GM21737 (cell line): ENCODE results near the gene MOXD1.
"Not testable (repeated sequence)": the region's sequence is repeated elsewhere in the genome, so short reads cannot be mapped to it uniquely, and the experiment has no call there.

Source experiments
- ATAC-seq: cut with Tn5 transposase; IDR thresholded peaks from one replicate; pipeline ENCODE4 v1.9.1; 2021; ENCODE audit warnings: mild to moderate bottlenecking, moderate library complexity; ENCODE audit not compliant: unreplicated experiment

MOXD1 gene

DNA sequence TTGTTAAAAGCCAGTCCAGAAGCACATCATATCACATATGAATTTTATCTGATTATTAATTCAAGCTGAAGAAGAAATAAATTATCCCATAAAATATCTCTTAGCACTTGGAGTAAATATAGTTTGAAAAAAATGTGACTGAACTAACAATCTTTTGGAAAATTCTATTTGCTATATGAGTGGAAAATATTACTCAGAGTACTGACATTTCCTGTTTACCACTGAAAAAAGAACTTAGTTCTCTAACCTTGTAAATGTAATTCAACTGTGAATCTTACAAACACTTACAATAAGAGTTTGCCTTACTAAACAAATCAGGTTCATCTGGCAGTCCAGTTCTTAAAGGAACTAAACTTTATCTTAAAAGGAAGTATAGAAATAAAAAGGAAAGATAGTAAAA lies 44.2 kb downstream of the MOXD1 start:
- ATAC-seq = no peak

DNA sequence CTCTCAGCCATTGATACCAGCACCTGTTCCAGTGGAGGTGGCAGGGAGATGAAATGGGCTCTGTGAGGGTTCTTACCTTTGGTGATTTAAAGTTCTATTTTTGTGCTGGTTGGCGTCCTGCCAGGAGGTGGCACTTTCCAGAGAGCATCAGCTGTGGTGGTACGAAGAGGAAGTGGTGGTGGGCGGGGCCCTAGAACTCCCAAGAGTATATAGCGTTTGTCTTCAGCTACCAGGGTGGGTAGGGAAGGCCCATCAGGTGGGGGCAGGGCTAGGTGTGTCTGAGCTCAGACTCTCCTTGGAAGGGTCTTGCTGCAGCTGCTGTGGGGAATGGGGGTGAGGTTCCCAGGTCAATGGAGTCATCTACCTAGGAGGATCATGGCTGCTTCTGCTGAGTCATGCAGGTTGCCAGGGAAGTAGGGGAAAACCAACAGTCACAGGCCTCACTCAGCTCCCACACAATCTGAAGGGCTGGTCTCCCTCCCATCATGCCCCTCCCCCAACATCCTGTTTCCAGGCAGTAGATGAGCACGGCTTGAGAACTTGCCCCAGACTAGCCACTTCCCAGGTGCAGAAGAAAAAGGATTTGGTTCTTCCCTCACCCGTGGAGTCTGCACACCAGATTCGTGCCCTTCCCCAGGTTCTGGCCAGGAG lies 46.6 kb downstream of the MOXD1 start:
- ATAC-seq = no peak

DNA sequence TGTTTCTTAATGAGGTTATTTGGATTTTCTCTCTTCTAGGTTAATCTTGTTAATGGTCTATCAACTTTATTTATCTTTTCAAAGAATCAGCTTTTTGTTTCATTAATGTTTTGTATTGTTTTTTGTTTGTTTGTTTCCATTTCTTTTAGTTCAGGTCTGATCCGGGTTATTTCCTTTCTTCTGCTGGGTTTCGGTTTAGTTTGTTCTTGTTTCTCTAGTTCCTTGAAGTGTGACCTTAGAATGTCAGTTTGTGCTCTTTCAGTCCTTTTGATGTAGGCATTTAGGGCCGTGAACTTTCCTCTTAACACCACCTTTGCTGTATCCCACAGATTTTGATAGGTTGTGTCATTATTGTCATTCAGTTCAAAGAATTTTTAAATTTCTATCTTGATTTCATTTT lies 49.3 kb downstream of the MOXD1 start:
- not testable (repeated sequence) for ATAC-seq

DNA sequence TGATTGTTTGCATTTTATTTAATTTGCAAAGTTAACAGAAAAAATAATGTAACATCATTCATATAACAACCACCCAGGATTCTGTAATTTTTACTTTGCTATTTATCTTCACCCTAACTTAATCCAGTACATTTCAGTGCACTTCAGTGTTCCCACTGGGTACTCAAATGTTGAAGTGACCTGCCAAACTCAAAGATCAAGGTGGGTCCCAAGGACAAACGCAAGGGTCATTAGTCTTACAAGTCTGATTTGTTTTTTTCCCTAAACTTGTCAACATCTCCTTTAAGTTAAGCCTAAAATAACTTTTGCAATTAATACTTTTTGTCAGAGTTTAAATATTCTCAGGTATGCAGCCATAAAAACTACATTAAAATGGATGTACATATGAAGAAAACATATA lies 53.0 kb downstream of the MOXD1 start:
- no peak for ATAC-seq

DNA sequence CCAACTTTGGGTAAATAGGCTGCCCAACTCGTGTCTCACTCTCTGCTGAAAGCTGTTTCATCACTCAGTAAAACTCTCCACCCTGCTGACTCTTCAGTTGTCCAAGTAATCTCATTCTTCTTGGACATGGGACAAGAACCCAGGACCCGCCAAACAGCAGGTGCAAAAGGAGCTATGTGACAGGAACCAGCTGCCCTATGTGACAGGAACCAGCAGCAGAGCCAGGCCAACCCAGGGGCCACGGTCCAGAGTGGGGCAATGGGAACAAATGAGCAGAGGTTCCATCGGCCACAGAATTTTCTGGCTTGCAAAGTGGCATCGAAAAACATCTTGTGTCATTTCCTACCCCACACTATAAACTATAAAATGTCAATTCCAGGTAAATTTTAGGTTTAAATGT lies 56.5 kb downstream of the MOXD1 start:
- ATAC-seq = no peak

DNA sequence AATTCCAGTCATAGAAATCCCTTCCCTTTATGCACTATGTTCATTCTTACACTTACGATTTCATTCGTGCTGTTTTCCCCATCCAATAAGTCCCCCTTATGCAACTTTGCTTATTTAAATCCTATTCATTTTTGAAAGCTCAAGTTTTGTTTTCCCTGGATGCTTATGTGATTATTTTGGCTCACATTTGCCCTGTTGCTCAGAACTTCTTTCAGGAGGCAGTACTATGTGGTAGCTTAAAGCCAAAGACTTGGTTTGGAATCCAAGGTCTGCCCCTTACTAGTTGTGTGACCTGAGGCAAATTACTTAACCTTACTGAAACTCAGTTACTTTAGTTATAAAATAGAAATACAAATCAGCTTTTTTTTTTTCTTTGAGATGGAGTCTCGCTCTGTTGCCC lies 59.6 kb downstream of the MOXD1 start:
- ATAC-seq = no peak

DNA sequence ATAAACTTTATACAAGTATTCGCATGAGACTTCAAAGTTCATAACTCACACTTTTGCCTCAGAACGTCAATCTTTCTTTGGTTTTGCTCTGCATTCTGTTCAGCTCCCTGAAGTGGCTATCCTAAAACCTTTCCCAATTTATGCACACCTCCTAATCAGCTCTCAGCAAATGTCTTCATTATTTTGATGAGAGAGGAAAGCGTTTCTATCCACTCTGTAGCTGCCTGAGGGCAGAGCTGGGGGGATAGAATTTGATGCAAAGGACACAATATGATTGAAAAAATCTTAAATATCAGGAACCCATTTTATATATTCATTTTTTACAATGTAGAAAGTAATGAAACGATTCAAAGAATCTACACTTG lies 66.8 kb downstream of the MOXD1 start:
- ATAC-seq = no peak

DNA sequence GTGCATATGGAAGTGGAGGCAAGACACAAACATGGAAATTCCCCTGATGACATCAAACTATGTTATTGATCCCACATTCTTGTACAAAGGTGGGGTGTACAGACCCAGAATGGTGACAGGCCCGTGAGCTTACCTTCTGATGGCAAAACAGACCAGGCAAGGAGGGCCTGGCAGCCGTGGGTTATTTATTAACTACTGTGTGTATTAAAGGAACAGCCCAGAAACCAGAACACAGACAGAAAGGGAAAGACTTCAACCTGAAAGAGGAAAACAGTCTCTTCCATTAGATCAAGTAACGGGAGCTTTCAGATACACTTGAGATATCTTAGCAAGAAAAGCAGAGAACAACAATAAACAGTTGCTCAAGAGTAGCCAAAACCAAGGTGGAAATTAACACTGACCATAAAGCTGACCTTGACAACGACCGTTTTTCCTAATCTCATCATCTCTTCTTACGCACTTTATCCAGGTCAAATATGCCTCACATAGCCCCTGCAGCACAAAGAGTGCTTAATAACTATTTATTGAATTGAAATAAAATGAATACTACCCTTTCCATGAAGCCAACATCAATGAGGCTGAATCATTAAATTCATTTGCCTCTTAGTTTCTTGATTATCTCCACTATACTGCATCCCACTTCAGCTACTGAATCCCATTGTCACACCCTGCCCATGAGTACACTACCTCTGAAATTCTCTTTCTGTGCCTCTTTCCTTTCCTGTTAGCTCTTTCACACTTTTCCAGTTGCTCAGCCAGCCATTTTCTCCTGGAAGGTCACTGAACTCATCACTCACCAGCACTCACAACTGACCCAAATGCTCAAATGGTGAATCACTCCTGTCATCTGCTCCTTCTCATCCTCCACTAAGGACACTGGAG lies 67.4 kb downstream of the MOXD1 start:
- ATAC-seq = no peak

DNA sequence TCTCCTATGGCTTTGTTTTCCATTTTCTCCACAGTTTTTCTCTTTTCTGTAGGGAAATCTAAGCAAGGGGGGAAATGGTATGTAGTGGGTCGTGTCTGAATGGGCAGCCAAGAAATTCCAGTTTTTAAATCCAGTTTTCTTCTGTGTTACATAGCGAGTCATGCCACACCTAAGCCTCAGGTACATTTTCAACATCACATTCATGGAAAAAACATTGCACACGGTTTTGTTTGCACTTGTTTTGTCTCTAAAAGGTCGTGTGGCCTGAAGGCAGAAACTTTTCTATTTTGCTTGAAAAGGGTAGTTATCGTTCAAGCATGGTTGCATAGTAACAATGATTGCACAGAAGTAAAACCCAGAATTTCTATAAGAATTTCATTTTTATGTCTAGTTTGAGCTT lies 70.5 kb downstream of the MOXD1 start:
- no peak for ATAC-seq

DNA sequence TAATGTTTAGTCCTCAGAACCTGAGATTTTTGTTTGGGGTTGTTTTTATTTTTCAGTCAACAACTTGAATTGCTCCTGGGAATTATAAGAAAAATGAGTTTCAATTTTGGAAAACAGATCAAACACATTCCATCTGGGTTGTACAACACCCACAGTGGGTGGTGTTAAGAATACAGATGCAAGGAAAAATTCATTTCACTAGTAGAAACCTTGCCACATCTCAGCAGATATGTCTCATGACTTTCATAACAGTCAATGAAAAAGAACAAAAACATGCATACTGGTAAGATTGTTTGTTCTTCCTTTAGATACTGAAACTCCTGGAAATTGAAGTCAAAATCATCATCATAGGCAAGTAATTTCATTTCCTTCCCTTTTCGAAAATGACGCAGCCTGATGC lies 78.9 kb downstream of the MOXD1 start:
- ATAC-seq = no peak

DNA sequence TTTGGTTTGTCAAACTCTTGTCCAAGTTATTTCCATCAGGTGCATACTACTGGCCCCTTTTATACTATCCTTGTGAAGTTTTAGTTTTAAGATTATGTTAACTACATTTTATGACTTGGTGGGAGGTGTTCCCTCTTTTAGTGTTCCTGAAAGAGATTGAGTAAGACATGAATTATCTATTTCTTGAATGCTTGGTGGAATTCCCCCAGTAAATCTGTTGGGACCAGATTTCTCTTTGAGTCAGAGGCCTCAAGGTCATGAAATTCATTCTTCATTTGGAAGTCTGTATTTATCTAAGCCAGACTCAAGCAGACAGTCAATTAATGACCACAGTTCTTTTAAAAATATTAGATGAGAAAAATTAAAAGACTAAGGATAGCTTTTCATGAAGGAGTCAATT lies 81.3 kb downstream of the MOXD1 start:
- no peak for ATAC-seq

DNA sequence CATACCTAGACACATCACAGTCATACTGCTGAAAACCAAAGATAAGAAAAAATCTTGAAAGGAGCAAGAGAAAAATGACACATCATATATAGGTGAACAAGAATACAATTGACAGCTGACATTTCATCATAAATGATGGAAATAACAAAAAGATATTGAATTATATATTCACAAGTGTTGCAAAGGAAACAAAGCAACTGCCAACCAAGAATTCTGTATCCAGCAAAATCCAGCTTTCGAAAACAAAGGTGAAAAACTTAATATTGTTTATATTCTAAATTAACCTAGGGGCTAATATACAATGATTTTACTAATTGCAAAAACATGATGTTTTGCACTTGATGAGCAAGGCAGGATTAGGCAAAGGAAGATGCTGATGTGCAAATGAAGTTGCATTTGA lies 84.3 kb downstream of the MOXD1 start:
- no peak for ATAC-seq

DNA sequence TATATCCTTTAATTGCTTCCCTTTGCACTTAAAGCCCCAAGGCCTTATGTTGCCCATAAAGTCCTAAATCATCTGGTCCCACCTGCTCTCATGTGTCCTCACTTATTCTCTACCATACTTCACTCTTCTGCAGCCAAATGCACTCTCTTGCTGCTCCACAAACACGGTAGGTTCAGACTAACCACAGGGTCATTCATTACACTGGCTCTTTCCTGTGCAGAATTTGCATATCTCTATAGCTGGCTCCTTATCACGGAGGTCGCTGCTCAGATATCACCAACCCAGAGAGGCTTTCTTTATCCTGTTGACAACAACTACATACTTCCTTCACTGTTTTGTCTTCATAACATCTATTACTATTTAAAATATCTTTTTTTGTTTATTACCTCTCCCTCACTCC lies 86.8 kb downstream of the MOXD1 start:
- ATAC-seq = peak; percentile 83

DNA sequence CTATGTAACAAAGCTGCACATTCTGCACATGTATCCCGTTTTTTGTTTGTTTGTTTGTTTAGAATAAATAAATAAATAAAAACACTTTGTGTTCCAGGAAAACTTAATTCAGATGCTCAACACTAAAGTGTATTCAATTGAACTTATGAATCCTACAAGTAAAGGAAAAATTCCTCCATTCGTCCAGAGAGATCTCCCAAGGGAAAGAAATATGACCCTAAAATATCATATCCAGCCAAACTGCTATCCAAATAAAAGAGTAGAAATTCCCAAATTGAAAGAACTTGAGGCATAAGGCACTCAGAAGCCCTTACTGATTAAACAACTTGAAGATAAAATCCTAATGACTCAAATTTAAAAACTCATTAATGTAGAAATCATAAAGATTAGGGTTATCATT lies 90.4 kb downstream of the MOXD1 start:
- no peak for ATAC-seq

DNA sequence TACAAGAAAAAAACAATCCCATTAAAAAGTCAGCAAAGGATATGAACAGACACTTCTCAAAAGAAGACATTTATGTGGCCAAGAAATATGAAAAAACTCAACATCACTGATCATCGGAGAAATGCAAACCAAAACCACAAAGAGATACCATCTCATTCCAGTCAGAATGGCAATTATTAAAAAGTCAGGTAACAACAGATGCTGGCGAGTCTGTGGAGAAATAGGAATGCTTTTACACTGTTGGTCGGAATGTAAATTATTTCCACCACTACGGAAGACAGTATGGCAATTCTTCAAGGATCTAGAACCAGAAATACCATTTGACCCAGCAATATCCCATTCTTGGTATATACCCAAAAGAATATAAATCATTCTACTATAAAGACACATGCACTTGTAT lies 91.1 kb downstream of the MOXD1 start:
- ATAC-seq = not testable (repeated sequence)

DNA sequence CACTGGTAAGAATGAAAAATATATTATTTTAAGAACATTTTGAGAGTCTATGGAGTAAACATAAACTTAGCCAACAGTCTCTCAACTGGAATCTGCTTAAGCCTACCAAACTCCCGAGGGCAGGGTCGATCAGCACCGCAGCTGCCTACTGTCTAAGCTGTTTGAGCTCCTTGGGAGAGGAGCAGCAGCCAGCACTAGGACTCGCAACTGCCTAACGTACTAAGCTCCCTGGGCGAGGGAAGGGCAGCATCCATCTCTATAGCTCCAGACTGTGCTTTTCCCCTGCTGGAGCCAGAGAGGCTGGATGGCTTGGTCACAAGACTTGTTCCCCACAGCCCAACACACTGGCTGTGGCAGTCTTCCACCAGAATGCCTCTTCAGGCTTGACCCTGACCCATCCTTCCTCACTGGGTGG lies 96.4 kb downstream of the MOXD1 start:
- no peak for ATAC-seq

DNA sequence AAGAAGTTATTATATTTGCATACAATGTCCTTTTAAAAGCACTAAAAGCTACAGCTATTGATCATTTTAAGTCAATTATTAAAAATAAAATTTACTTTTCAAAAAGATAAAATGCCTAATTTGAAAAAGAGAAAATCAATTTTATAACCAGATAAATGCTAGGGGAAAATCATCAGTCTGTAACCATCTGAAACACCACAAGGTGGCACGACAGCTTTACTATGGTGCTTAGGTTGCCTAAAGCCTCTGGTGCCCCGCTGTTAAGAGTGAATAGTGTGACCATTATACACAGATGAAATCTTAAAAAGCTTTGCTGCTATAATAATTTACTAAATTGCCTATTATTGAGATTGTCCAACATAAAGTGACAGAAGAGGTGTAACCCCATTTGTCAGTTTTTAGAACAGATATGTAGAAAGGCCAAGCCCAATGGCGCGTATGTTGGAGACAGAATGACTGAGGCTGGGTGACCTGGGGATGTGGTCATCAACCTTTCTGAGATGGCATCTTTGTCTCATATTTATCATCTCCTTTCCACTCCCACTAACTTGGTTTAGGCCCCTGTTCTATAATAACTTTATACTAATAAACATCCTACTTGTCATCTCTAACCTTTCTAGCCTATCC lies 100.8 kb downstream of the MOXD1 start:
- ATAC-seq = peak; percentile 59

DNA sequence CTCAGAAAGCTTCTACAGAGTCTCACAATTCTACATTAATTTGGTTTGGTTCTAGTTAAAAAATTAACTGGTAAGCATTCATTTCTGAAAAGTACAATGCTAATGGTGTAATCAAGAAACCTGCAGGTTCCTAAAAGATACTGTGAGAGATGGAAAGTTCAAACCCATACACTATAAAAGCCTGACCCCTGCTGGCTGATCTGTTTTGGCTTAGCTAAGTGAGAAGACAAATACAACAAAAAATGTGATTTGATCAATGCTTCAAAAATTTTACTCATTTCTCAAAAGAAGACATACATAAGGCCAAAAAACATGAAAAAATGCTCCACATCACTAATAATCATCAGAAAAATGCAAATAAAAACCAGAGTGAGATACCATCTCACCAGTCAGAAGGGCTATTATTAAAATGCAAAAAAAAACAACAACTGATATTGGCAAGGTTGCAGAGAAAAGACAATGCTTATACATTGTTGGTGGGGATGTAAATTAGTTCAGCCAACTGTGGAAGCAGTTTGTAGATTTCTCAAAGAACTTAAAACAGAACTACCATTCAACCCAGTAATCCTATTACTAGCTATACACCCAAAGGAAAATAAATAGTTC lies 102.8 kb downstream of the MOXD1 start:
- no peak for ATAC-seq

DNA sequence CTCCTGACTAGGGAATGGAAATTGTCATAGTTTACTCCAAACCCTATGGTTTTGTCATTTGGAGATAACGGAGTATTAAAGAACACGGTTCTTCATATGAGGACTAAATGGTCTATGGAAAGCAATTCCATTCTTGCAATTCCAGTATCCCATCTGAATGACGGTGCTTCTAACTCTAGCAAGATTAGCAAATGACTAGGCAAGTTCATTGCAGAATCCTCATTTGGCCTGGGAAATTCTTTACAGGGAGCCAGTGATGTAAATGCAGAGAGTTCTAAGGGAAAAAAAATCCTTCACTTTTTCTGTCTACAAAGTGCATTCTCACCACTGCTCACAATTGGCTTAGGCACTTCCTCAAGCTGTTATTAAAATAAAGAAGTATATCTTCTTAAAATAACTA lies 111.5 kb downstream of the MOXD1 start:
- ATAC-seq = no peak

DNA sequence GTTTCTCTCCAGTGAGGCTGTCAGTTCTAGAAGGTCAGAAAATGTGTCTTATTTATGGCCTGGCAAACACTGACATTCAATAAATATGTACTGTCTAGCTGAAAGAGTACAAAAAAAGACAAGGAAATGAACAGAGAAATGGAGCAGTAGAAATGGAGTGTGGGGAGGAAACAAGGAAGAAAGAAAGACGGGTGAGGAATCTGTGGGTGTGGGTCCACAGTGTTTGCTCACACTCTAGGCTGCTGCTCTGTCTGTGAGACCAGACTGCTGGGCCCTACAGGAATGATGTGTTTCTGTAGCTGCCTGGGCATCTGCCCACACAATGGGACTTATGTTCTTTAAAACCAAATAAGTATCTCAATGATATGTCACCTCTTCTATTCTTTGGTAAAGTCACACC lies 114.2 kb downstream of the MOXD1 start:
- ATAC-seq = no peak

DNA sequence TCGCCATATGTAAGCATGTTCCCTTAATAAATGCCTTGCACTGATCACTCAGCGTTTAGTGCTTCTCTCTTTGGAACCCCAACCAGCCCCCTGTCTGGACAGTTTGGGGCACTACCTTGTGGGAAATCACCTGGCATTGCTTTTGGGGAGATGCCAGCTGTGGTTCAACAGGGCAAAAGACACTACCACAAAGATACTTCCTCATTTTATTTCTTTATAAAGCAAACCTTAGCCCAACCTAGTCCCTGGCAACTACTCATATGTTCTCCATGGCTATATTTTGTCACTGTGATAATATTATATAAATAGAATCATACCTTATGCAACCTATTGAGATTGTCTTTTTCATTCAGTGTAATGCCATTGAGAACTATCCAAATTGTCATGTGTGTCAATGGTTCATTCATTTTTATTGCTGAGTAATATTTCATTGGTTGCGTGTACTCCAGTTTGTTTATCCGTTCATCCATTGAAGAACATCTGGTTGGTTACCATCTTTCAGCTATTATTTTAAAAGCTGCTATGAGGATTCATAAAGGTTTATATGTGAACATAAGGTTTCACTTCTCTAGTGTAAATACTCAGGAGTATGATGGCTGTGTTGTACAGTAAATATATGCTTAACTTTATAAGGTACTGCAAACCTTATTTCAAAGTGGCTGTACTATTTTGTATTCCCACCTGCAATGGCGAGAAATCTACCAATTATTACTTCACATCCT lies 114.8 kb downstream of the MOXD1 start:
- ATAC-seq = no peak
